Right lobe of liver (tissue), 6 donors: ENCODE data around the gene SHF. TPM values are rescaled to one million over a fixed set of nuclear protein-coding genes. Genes with fewer than 3 reads are reported as not detected.

Source experiments
- ATAC-seq, 4 donors: fragments of 200-7000 bp; cut with Tn5 transposase; one replicate each; pipeline ENCODE4 v1.9.1; 2020; ENCODE audit warnings: mild to moderate bottlenecking in 4 of 4, moderate library complexity in 4 of 4
- DNase-seq, 3 donors: peaks; one replicate each; pipeline ENCODE4 v3.0.0-alpha.2; 2020
- H3K27ac ChIP-seq, 3 donors: fragments of 200-600 bp; one replicate each; pipeline ENCODE4 v1.8.0; 2022
- H3K27me3 ChIP-seq, 2 donors: fragments of 200-600 bp; one replicate each; pipeline ENCODE4 v1.8.0; 2022
- H3K36me3 ChIP-seq, 4 donors: fragments of 200-600 bp; sonication (generic) in 1 of 4; one replicate each; pipeline versions ENCODE4 v1.5.1 to v1.8.0; 2017 to 2022; ENCODE audit warnings: control low read depth in 1 of 4
- H3K4me1 ChIP-seq, 4 donors: fragments of 200-600 bp; sonication (generic) in 1 of 4; one replicate each; pipeline versions ENCODE4 v1.5.1 to v1.8.0; 2017 to 2022; ENCODE audit warnings: control low read depth in 1 of 4
- H3K4me3 ChIP-seq, 3 donors: fragments of 200-600 bp; one replicate each; pipeline ENCODE4 v1.8.0; 2022
- H3K9me3 ChIP-seq, 4 donors: fragments of 200-600 bp; sonication (generic) in 1 of 4; one replicate each; pipeline versions ENCODE4 v1.5.1 to v1.8.0; 2017 to 2022; ENCODE audit warnings: control low read depth in 1 of 4
- POLR2A ChIP-seq: fragments of 450-650 bp; IDR thresholded peaks from one replicate; pipeline ENCODE4 v1.6.1; 2017; ENCODE audit warnings: antibody characterized with exemption, mild to moderate bottlenecking
- WGBS: methylation state at CpG from one replicate; pipeline ENCODE4 v1.1.6; 2018; ENCODE audit warnings: low coverage, low lambda C conversion rate; ENCODE audit not compliant: insufficient coverage; ENCODE audit errors: missing lambda C conversion rate; 5-methylcytosine and 5-hydroxymethylcytosine counted together
- intact Hi-C, 2 donors: fragments of 100-400 bp; cut with DNase I; formaldehyde crosslinking; loops; one replicate each; pipeline versions ENCODE4 v1.11.2 to v1.14.1; 2022
- total RNA-seq, 6 experiments: library from RNA; depleted of rRNA in 2 of 6; stranded (reverse); fragments of >200 nt in 2 of 6; fragmentation: NEBNext Ultra II Directional in 3 of 6; extraction: Animal tissue kit (Norgen Biotek cat#: 25700) in 3 of 6; gene quantifications; one replicate each; pipeline versions ENCODE4 v1.1.0 to v1.2.4, GENCODE V29; 2016 to 2023
- TF ChIP-seq, protein P1 (sequence below), 4 donors: fragments of 200-600 bp in 3 of 4; fragments of 450-650 bp in 1 of 4; IDR thresholded peaks; one replicate each; pipeline versions ENCODE4 v1.5.1 to v1.8.0; 2016 to 2022; ENCODE audit warnings: antibody characterized with exemption in 4 of 4, mild to moderate bottlenecking in 2 of 4
- donor health status: DM: no; HTN: yes; CAD: no.
- donor health status: DM: no; HTN: no; CAD: no.
- donor health status: DM: no; HTN: no; CAD: no.
- donor health status: DM: no; HTN: yes; CAD: no.
- donor health status: DM: no; HTN: yes; CAD: no.

SHF gene
- total RNA-seq, 6 experiments from 2014 or later = 12.7 to 23.5 (median 15.1) TPM

DNA sequence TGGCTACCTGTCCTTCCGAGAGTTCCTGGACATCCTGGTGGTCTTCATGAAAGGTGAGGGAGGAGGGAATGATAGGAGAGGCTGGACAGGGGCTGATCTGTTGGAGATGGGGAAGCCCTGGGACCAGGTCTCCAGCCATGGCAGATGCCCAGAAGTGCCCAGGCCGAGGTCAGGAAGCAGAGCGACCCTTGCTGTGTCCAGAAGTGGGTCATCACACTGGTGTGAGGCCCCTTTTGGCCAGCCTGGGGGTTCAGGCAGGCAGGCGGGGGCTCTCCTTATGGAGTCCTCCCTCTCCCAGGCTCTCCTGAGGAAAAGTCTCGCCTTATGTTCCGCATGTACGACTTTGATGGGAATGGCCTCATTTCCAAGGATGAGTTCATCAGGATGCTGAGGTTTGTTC, 40.2 kb downstream of the SHF start:
- H3K9me3 ChIP-seq = no peaks in the 10 kb centered on the region
- WGBS = no CpG with 5 or more reads among the region's 7 CpGs
- H3K27me3 ChIP-seq = no peaks in the 10 kb centered on the region
- no peaks in the 10 kb centered on the region for H3K4me1 ChIP-seq
- DNase-seq = no peak
- intact Hi-C loops = no loop called here
- no peak for ATAC-seq
- no peak overlapping the region for H3K4me3 ChIP-seq
- H3K27ac ChIP-seq = no peak overlapping the region
- TF ChIP-seq POLR2A = no peak
- TF ChIP-seq, protein P1, sequence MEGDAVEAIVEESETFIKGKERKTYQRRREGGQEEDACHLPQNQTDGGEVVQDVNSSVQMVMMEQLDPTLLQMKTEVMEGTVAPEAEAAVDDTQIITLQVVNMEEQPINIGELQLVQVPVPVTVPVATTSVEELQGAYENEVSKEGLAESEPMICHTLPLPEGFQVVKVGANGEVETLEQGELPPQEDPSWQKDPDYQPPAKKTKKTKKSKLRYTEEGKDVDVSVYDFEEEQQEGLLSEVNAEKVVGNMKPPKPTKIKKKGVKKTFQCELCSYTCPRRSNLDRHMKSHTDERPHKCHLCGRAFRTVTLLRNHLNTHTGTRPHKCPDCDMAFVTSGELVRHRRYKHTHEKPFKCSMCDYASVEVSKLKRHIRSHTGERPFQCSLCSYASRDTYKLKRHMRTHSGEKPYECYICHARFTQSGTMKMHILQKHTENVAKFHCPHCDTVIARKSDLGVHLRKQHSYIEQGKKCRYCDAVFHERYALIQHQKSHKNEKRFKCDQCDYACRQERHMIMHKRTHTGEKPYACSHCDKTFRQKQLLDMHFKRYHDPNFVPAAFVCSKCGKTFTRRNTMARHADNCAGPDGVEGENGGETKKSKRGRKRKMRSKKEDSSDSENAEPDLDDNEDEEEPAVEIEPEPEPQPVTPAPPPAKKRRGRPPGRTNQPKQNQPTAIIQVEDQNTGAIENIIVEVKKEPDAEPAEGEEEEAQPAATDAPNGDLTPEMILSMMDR (IDR thresholded peaks at IDR 0.05) = no peak
- H3K36me3 ChIP-seq = no peaks in the 10 kb centered on the region

DNA sequence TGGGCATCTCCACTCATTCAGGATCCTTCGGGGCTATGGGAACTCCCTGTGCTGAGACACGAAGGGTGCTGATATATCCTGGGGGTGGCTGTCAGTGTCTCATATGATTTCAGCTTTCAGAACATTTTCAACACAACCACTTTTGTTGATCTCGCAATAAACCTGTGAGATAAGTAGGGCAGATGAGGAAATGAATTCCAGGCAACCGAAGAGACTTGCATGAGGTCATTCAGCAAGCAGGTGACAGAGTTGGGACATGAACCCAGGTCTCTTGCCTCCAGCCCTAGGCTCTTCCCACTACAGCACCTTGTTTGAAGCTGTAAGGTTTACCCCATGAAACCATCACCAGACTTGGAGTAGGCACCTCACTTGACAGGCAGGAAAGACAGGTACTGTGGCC, 41.4 kb downstream of the SHF start:
- intact Hi-C loops = no loop called here
- peak in 1 of 4 donors; percentile 78 for ATAC-seq
- no peak overlapping the region for H3K27ac ChIP-seq
- TF ChIP-seq, protein P1 (IDR thresholded peaks at IDR 0.05) = no peak
- TF ChIP-seq POLR2A = no peak
- WGBS = 60% methylated on average over 4 of the region's 4 CpGs
- no peak overlapping the region for H3K4me3 ChIP-seq
- no peak for DNase-seq
- H3K36me3 ChIP-seq = no peaks in the 10 kb centered on the region
- H3K4me1 ChIP-seq = no peaks in the 10 kb centered on the region
- no peaks in the 10 kb centered on the region for H3K9me3 ChIP-seq
- H3K27me3 ChIP-seq = no peaks in the 10 kb centered on the region

DNA sequence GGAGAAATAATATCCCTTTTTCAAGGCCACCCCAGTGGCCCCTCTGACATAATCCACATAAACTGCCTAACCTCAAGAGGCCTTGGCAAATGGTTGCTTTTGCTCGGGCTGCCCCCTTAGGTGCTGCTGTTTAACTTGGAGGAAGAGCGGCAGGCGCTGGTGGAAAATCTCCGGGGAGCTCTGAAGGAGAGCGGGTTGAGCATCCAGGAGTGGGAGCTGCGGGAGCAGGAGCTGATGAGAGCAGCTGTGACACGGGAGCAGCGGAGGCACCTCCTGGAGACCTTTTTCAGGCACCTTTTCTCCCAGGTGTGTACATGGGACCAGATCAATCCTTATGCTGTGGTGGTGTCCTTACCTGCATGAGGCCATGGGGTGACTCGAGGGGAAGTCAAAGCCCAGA, 43.0 kb downstream of the SHF start:
- Histone ChIP-seq H3K4me3 (no peak overlapping the region), H3K27ac (no peak overlapping the region), H3K4me1 (no peaks in the 10 kb centered on the region), H3K36me3 (no peaks in the 10 kb centered on the region), H3K9me3 (no peaks in the 10 kb centered on the region), H3K27me3 (no peaks in the 10 kb centered on the region)
- DNase-seq (no peak), ATAC-seq (no peak)
- TF ChIP-seq POLR2A = no peak
- TF ChIP-seq, protein P1 (IDR thresholded peaks at IDR 0.05) = no peak
- WGBS = 43% methylated on average over 1 of the region's 9 CpGs
- intact Hi-C loops = no loop called here

DNA sequence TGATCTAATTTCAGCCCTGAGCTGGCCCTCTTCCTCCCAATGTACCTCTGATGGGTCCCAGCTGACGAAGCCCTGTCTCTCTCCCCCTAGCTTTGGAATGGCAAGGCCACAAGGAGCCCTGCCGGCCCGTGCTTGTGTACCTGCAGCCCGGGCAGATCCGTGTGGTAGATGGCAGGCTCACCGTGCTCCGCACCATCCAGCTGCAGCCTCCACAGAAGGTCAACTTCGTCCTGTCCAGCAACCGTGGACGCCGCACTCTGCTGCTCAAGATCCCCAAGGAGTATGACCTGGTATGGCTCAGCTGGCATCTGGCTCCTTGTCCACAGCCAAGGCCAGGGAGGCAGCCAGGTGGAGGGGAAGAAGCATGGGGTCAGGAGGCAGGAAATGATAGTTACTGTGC, 43.8 kb downstream of the SHF start:
- ATAC-seq (no peak), DNase-seq (no peak)
- intact Hi-C loops = no loop called here
- TF ChIP-seq POLR2A = no peak
- TF ChIP-seq, protein P1 (IDR thresholded peaks at IDR 0.05) = no peak
- H3K4me3 ChIP-seq = no peak overlapping the region
- H3K27me3 ChIP-seq = no peaks in the 10 kb centered on the region
- no peaks in the 10 kb centered on the region for H3K36me3 ChIP-seq
- no peaks in the 10 kb centered on the region for H3K9me3 ChIP-seq
- no peak overlapping the region for H3K27ac ChIP-seq
- 80% methylated on average over 1 of the region's 11 CpGs for WGBS
- H3K4me1 ChIP-seq = no peaks in the 10 kb centered on the region

DNA sequence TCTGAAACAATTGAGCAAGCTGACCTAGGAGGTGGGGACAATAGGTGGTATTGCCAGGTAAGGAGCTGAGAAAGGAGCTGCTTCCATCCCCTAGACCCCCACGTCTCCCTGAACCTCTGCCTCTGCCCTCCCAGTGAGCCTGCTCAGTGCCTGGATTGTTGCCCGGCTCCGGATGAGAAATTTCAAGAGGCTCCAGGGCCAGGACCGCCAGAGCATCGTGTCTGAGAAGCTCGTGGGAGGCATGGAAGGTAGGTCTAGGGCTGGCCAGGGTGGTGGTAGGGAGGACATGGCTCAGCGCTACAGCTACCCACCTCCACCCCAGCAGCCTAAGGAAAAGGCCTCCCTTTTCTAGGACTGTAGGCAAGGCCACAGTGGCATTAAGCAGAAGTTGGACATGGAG, 44.7 kb downstream of the SHF start:
- H3K36me3 ChIP-seq = no peaks in the 10 kb centered on the region

More for the DNA sequence above, 44.7 kb downstream of the SHF start:
- H3K4me3 ChIP-seq = no peak overlapping the region
- intact Hi-C loops = no loop called here
- no peaks in the 10 kb centered on the region for H3K27me3 ChIP-seq
- no peaks in the 10 kb centered on the region for H3K4me1 ChIP-seq
- 84% methylated on average over 5 of the region's 7 CpGs for WGBS
- DNase-seq = no peak
- H3K9me3 ChIP-seq = no peaks in the 10 kb centered on the region
- ATAC-seq = no peak
- TF ChIP-seq, protein P1 (IDR thresholded peaks at IDR 0.05) = no peak
- TF ChIP-seq POLR2A = no peak
- H3K27ac ChIP-seq = no peak overlapping the region
